GM23338 (cell line): ENCODE measurements around the gene SLCO3A1. TPM values are rescaled to one million over a fixed set of nuclear protein-coding genes. Genes with fewer than 3 reads are reported as not detected.

Source experiments
- ATAC-seq: fragments of 200-7000 bp; cut with Tn5 transposase; 3 replicates; pipeline ENCODE4 v1.9.1; 2020
- DNase-seq: peaks from one replicate; pipeline ENCODE4 v3.0.0-alpha.2; 2015; ENCODE audit warnings: low spot score
- H2AFZ ChIP-seq: fragments of 200-600 bp; sonication (generic); 2 replicates; pipeline ENCODE4 v1.8.0; 2016; ENCODE audit warnings: antibody characterized with exemption, mild to moderate bottlenecking, moderate library complexity
- H3F3A ChIP-seq: fragments of 200-600 bp; sonication (generic); replicated peaks from 2 replicates; pipeline ENCODE4 v1.8.0; 2017; ENCODE audit warnings: antibody characterized with exemption, mixed run types, low read depth
- H3K27ac ChIP-seq: fragments of 200-600 bp; sonication (generic); 2 replicates; pipeline ENCODE4 v1.6.1; 2016; ENCODE audit warnings: low read depth
- H3K27me3 ChIP-seq: fragments of 200-600 bp; sonication (generic); 2 replicates; pipeline ENCODE4 v1.8.0; 2016; ENCODE audit warnings: mild to moderate bottlenecking, mixed run types, moderate library complexity; ENCODE audit not compliant: insufficient read depth
- H3K36me3 ChIP-seq: fragments of 200-600 bp; sonication (generic); 2 replicates; pipeline ENCODE4 v1.8.0; 2016; ENCODE audit warnings: mild to moderate bottlenecking; ENCODE audit not compliant: insufficient read depth
- H3K4me1 ChIP-seq: fragments of 200-600 bp; sonication (generic); 2 replicates; pipeline ENCODE4 v1.8.0; 2016; ENCODE audit warnings: mild to moderate bottlenecking, moderate library complexity; ENCODE audit not compliant: insufficient read depth
- H3K4me2 ChIP-seq: fragments of 200-600 bp; sonication (generic); 2 replicates; pipeline ENCODE4 v1.7.1; 2017; ENCODE audit warnings: mixed run types
- H3K4me3 ChIP-seq: fragments of 200-600 bp; sonication (generic); 2 replicates; pipeline ENCODE4 v1.6.1; 2016; ENCODE audit warnings: mixed run types
- H3K79me2 ChIP-seq: fragments of 200-600 bp; sonication (generic); replicated peaks from 2 replicates; pipeline ENCODE4 v1.8.0; 2017; ENCODE audit warnings: mild to moderate bottlenecking; ENCODE audit not compliant: insufficient read depth
- H3K9me2 ChIP-seq: fragments of 200-600 bp; sonication (generic); 2 replicates; pipeline ENCODE4 v1.8.0; 2017; ENCODE audit not compliant: insufficient read depth
- H4K20me1 ChIP-seq: fragments of 200-600 bp; sonication (generic); replicated peaks from 2 replicates; pipeline ENCODE4 v1.8.0; 2017; ENCODE audit warnings: mild to moderate bottlenecking; ENCODE audit not compliant: insufficient read depth
- H3K27ac Mint-ChIP-seq: 2 replicates; pipeline ENCODE4 v1.8.0; 2020; ENCODE audit warnings: inconsistent platforms, mild to moderate bottlenecking, moderate library complexity, mixed read lengths
- H3K27me3 Mint-ChIP-seq: 3 replicates; pipeline ENCODE4 v1.8.0; 2022; ENCODE audit warnings: low read depth, mild to moderate bottlenecking, moderate library complexity, mixed read lengths, inconsistent platforms; ENCODE audit not compliant: insufficient read depth, poor library complexity
- H3K36me3 Mint-ChIP-seq: 3 replicates; pipeline ENCODE4 v1.8.0; 2021; ENCODE audit warnings: low read depth, mild to moderate bottlenecking, inconsistent platforms, moderate library complexity, mixed read lengths
- H3K4me1 Mint-ChIP-seq: 3 replicates; pipeline ENCODE4 v1.8.0; 2020; ENCODE audit warnings: mild to moderate bottlenecking, inconsistent platforms, mixed read lengths
- H3K4me3 Mint-ChIP-seq: 3 replicates; pipeline ENCODE4 v1.8.0; 2021; ENCODE audit warnings: moderate library complexity, mild to moderate bottlenecking, inconsistent platforms, mixed read lengths
- H3K9me3 Mint-ChIP-seq: 3 replicates; pipeline ENCODE4 v1.8.0; 2020; ENCODE audit warnings: moderate library complexity, mild to moderate bottlenecking, inconsistent platforms, mixed read lengths
- NANOG ChIP-seq: IDR thresholded peaks from 2 replicates; pipeline ENCODE4 v1.6.1; 2016; ENCODE audit warnings: antibody characterized with exemption, borderline replicate concordance
- ZNF331 ChIP-seq: fragments of 250-450 bp; sonication (Bioruptor Pico); IDR thresholded peaks from 2 replicates; pipeline ENCODE4 v1.5.0; 2020; ENCODE audit warnings: low read depth, mild to moderate bottlenecking, moderate library complexity
- polyA plus RNA-seq: library from polyadenylated mRNA; unstranded; fragments of >200 nt; fragmentation: Nextera tagmentation; extraction: Ambion mirVana; gene quantifications from 2 replicates; pipeline ENCODE4 v1.2.1, GENCODE V29; 2016
- total RNA-seq: library from RNA; depleted of rRNA; stranded (reverse); fragments of >200 nt; shearing (Covaris generic); gene quantifications from 2 replicates; pipeline ENCODE4 v1.2.3, GENCODE V29; 2014
- TF ChIP-seq, protein P1 (sequence below), 2 experiments: fragments of 200-600 bp in 1 of 2; sonication (generic) in 1 of 2; conservative IDR thresholded peaks; 2 replicates each; pipeline versions ENCODE4 v1.5.1 to v1.6.1; 2016 to 2017; ENCODE audit warnings: antibody characterized with exemption in 2 of 2, low read depth in 2 of 2, mild to moderate bottlenecking in 2 of 2, moderate library complexity in 1 of 2
- TF ChIP-seq, protein P2 (sequence below): fragments of 250-450 bp; sonication (Bioruptor Pico); IDR thresholded peaks from 2 replicates; pipeline ENCODE4 v1.5.0; 2020; ENCODE audit warnings: mild to moderate bottlenecking, moderate library complexity

SLCO3A1 gene
- total and polyA plus RNA-seq, 2 experiments from 2014 or later, result 7.3 to 9.4 TPM

DNA sequence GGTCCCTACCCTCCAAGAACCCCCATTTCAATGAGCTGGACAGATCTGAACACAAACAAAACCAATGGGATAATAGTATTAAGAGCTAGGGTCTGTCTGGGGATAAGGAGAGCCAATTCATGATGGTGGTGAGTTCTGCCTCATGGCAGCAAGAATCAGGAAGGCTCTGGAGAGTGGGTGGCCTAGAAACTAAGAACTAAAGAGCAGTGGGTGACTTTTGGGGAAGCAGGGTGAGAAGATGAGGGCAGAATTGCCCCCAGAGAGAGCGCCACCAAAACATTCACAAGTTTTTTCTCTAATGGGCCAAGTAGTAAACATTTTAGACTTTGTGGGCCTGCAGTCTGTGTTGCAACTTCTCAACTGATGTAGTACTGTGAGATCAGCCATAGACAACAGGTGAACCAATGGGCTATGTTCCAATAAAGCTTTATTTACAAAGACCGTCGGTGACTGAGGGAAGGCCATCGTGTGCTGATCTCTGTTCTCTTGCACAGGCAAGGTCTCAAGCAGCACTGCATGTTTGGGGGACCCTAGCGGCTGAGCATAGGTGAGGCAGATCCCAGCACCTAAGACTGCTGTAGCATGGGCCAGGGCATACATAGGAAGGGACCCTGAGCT is 314.7 kb downstream of the SLCO3A1 start:
- H3K4me3 ChIP-seq, result no peak overlapping the region
- H3K9me3 Mint-ChIP-seq, result no peaks in the 10 kb centered on the region
- no peaks in the 10 kb centered on the region for H3K9me2 ChIP-seq
- H2AFZ ChIP-seq, result no peak overlapping the region
- H3K27ac ChIP-seq, result no peak overlapping the region
- no peaks in the 10 kb centered on the region for H3K79me2 ChIP-seq
- H3F3A ChIP-seq, result no peaks in the 10 kb centered on the region
- peaks cover 33% of the 10 kb centered on the region for H3K4me1 ChIP-seq
- H4K20me1 ChIP-seq, result no peaks in the 10 kb centered on the region
- H3K36me3 ChIP-seq, result no peaks in the 10 kb centered on the region
- peaks cover 36% of the 10 kb centered on the region for H3K4me1 Mint-ChIP-seq
- H3K27me3 ChIP-seq, result no peaks in the 10 kb centered on the region
- no peak overlapping the region for H3K4me2 ChIP-seq
- ATAC-seq (no peak), DNase-seq (no peak)
- no peaks in the 10 kb centered on the region; the same call in 2 of the 3 replicates for H3K36me3 Mint-ChIP-seq
- H3K27ac Mint-ChIP-seq, result no peak overlapping the region
- peaks cover 9% of the 10 kb centered on the region for H3K27me3 Mint-ChIP-seq
- TF ChIP-seq ZNF331 (CRISPR knock-in tag) (no peak), NANOG (no peak)
- TF ChIP-seq, protein P1, sequence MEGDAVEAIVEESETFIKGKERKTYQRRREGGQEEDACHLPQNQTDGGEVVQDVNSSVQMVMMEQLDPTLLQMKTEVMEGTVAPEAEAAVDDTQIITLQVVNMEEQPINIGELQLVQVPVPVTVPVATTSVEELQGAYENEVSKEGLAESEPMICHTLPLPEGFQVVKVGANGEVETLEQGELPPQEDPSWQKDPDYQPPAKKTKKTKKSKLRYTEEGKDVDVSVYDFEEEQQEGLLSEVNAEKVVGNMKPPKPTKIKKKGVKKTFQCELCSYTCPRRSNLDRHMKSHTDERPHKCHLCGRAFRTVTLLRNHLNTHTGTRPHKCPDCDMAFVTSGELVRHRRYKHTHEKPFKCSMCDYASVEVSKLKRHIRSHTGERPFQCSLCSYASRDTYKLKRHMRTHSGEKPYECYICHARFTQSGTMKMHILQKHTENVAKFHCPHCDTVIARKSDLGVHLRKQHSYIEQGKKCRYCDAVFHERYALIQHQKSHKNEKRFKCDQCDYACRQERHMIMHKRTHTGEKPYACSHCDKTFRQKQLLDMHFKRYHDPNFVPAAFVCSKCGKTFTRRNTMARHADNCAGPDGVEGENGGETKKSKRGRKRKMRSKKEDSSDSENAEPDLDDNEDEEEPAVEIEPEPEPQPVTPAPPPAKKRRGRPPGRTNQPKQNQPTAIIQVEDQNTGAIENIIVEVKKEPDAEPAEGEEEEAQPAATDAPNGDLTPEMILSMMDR (conservative IDR thresholded peaks at IDR 0.05; ENCODE audit: low read depth in 2 of 2), result peak; percentile 9 to 21; a peak in 1 of 4 replicates
- TF ChIP-seq, protein P2, sequence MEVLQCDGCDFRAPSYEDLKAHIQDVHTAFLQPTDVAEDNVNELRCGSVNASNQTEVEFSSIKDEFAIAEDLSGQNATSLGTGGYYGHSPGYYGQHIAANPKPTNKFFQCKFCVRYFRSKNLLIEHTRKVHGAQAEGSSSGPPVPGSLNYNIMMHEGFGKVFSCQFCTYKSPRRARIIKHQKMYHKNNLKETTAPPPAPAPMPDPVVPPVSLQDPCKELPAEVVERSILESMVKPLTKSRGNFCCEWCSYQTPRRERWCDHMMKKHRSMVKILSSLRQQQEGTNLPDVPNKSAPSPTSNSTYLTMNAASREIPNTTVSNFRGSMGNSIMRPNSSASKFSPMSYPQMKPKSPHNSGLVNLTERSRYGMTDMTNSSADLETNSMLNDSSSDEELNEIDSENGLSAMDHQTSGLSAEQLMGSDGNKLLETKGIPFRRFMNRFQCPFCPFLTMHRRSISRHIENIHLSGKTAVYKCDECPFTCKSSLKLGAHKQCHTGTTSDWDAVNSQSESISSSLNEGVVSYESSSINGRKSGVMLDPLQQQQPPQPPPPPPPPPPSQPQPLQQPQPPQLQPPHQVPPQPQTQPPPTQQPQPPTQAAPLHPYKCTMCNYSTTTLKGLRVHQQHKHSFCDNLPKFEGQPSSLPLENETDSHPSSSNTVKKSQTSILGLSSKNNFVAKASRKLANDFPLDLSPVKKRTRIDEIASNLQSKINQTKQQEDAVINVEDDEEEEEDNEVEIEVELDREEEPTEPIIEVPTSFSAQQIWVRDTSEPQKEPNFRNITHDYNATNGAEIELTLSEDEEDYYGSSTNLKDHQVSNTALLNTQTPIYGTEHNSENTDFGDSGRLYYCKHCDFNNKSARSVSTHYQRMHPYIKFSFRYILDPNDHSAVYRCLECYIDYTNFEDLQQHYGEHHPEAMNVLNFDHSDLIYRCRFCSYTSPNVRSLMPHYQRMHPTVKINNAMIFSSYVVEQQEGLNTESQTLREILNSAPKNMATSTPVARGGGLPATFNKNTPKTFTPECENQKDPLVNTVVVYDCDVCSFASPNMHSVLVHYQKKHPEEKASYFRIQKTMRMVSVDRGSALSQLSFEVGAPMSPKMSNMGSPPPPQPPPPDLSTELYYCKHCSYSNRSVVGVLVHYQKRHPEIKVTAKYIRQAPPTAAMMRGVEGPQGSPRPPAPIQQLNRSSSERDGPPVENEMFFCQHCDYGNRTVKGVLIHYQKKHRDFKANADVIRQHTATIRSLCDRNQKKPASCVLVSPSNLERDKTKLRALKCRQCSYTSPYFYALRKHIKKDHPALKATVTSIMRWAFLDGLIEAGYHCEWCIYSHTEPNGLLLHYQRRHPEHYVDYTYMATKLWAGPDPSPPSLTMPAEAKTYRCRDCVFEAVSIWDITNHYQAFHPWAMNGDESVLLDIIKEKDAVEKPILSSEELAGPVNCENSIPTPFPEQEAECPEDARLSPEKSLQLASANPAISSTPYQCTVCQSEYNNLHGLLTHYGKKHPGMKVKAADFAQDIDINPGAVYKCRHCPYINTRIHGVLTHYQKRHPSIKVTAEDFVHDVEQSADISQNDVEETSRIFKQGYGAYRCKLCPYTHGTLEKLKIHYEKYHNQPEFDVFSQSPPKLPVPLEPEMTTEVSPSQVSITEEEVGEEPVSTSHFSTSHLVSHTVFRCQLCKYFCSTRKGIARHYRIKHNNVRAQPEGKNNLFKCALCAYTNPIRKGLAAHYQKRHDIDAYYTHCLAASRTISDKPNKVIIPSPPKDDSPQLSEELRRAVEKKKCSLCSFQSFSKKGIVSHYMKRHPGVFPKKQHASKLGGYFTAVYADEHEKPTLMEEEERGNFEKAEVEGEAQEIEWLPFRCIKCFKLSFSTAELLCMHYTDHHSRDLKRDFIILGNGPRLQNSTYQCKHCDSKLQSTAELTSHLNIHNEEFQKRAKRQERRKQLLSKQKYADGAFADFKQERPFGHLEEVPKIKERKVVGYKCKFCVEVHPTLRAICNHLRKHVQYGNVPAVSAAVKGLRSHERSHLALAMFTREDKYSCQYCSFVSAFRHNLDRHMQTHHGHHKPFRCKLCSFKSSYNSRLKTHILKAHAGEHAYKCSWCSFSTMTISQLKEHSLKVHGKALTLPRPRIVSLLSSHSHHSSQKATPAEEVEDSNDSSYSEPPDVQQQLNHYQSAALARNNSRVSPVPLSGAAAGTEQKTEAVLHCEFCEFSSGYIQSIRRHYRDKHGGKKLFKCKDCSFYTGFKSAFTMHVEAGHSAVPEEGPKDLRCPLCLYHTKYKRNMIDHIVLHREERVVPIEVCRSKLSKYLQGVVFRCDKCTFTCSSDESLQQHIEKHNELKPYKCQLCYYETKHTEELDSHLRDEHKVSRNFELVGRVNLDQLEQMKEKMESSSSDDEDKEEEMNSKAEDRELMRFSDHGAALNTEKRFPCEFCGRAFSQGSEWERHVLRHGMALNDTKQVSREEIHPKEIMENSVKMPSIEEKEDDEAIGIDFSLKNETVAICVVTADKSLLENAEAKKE (CRISPR knock-in tag), result no peak
- H3K4me3 Mint-ChIP-seq, result no peak overlapping the region
